IPS-18c (cell line): ENCODE measurements around the gene GCNT2.
A peak's percentile ranks its signal among the peaks of the same experiment; 100 is the strongest.
"Not testable (repeated sequence)": the region's sequence is repeated elsewhere in the genome, so short reads cannot be mapped to it uniquely, and the experiment has no call there.

Source experiments
- H3K4me3 ChIP-seq: 2 replicates; pipeline ENCODE4 v1.7.0; 2013; ENCODE audit warnings: low read depth, mild to moderate bottlenecking, low read length, moderate library complexity; ENCODE audit not compliant: insufficient read depth
- H3K9me3 ChIP-seq: one replicate; pipeline ENCODE4 v1.6.1; 2013; ENCODE audit warnings: mild to moderate bottlenecking, low read length, moderate library complexity; ENCODE audit not compliant: control insufficient read depth, insufficient read depth

Gene GCNT2

GRCh38 chr6:10507715-10508114 lies 13.4 kb upstream of the GCNT2 start:
- H3K9me3 ChIP-seq, result no peaks in the 10 kb centered on the region

DNA sequence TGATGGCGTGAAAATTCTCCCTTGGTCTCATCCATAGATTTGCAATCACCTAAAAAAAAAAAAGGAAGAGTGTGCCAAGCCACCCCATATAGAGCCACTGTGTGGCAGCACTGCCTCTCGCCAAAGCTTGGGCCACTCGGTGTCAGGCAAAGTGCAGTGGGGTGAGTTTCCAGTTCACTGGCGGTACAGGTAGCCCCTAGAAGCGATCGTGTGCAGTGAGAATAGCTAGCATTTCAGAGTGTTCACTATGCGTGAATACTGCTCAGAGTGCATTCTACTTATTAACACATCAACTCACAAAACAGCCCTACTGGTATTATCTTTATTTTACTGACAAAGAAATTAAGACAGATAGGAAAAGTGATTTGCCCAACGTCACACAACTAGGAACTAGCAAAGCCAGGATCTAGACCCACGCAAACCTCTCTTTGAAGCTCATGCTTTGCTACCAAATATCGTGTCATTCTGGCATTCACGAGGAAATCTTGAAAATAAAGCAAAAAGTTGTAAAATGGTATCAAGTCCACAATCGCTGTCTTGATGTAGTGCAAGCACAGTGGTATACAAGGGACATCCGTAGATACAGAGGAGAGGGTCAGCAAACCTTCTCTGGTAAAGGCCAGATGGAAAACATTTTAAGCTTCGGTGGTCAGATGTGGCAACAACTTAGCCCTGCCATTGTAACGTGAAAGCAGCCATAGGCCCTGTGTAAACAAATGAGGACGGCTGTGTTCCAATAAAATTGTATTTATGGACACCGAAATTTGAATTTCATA lies 10.4 kb upstream of the GCNT2 start:
- Histone ChIP-seq H3K4me3 (no peak overlapping the region), H3K9me3 (no peaks in the 10 kb centered on the region)

More at GRCh38 chr6:10507715-10508114, 13.4 kb upstream of the GCNT2 start:
- H3K4me3 ChIP-seq, result no peak overlapping the region

DNA sequence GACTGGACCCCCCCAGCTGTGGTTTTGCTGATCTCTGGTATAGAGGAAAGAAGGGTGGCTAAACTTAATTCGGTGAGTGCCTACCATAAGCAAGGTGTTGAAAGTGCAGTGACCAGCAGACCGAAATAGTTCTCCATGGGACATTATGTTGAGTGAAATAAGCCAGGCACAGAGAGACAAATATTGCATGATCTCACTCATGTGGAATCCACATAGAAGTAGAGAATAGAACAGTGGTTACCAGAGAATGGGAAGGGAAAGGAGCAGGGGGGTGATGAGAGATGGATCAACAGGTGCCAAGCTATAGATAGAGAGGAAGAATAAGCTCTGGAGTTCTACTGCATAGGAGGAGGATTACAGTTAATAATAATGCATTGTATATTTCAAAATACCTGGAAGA lies 9.7 kb upstream of the GCNT2 start:
- Histone ChIP-seq H3K9me3 (no peaks in the 10 kb centered on the region), H3K4me3 (no peak overlapping the region)

DNA sequence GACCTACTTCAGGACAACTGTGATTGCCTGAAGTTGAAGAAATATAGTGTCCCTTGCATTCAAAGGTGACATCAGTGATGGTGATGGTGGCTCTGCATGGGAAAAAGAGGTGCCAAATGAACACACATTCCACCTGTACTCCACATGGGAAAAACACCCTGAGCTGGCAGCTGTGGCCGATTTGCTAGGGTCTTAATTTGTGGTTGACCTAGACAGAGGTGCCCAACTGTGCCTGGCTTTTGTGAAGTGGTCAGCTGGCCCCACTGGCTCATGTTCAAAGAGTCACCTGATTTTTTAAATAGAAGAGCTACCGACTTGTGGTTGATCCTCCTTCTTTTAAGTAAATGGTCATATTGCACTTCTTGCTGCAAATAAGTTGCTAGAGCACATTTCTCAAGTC lies 7.6 kb upstream of the GCNT2 start:
- Histone ChIP-seq H3K4me3 (no peak overlapping the region), H3K9me3 (no peaks in the 10 kb centered on the region)

DNA sequence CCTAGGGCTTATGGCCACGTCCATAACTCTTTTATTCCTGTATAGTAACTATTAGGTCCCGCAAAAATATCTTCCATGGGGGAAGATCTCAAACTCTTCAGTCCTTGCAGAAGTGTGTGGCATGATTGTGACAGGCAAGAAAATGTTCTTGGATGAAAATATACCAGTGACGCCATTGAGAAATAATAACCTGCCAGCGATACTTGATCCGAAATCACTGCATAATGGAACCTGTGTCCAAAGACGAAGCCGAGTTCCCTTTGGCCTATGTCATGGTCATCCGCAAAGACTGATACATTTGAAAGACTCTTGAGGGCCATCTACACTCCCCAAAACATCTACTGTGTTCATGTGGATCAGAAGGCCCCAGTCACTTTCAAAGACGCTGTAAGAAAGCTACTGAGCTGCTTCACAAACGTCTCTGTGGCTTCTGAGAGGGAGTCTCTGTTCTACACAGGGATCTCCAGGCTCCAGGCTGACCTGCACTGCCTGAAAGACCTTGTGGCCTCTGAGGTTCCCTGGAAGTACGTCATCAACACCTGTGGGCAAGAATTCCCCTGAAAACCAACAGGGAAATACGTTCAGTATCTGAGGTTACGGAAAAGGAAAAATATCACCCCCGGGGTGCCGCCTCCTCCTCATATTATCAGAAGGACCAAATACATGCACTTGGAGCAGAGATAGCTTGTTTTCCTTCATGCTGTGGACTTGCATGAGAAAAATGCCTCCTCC lies 6.9 kb upstream of the GCNT2 start:
- Histone ChIP-seq H3K4me3 (no peak overlapping the region), H3K9me3 (no peaks in the 10 kb centered on the region)

- no peaks in the 10 kb centered on the region for H3K9me3 ChIP-seq
- H3K4me3 ChIP-seq, result no peak overlapping the region
Measured at GRCh38 chr6:10516953-10517352, 4.2 kb upstream of the GCNT2 start.

GRCh38 chr6:10518557-10519407 lies 2.4 kb upstream of the GCNT2 start:
- Histone ChIP-seq H3K4me3 (no peak overlapping the region), H3K9me3 (no peaks in the 10 kb centered on the region)

GRCh38 chr6:10519408-10519697 lies 1.8 kb upstream of the GCNT2 start:
- not testable (repeated sequence) for H3K9me3 ChIP-seq

DNA sequence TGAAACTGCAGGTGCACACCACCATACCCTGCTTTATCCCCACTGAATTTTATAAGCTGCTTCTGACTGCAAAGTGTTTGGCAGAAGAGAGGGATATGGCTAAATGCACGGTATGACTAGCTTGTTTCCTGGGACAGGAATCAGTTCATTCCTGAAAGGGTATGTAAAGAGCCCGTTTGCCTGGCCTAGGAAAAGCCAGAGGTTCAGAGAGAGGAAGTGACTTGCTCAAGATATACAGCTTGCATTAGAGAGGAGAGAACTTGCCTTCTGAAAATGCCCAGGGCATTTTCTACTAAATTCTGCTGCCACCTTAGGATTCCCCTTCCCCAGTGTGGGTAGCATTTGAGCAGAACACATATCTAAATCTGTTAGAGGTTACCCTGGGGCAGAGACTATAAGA lies 683 bp upstream of the GCNT2 start:
- Histone ChIP-seq H3K4me3 (peak overlapping the region; percentile 22; the same call in 1 of the 2 replicates), H3K9me3 (no peaks in the 10 kb centered on the region)

More at GRCh38 chr6:10519408-10519697, 1.8 kb upstream of the GCNT2 start:
- not testable (repeated sequence) for H3K4me3 ChIP-seq

- H3K9me3 ChIP-seq, result no peaks in the 10 kb centered on the region
- H3K4me3 ChIP-seq, result no peak overlapping the region
Measured at GRCh38 chr6:10522929-10523573, 1.9 kb downstream of the GCNT2 start.

DNA sequence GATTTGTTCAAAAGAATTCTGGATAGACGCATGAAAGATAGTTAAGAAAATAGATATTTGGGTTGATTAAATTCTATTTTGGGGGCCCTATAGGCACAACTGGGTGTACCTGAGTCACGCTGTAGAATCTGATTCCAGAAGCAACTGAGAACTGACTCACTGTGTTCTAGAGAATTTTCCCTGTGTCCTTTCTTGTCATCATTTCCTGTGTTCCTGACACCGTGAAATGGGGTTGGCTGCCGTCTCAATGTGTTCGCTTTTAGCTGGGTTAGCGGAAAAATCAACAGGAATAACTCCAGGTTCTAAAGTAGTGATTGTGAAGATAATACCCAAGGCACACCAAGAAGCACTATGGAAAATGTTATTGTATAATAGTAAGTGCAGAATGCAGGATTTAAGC lies 5.0 kb downstream of the GCNT2 start:
- H3K4me3 ChIP-seq, result no peak overlapping the region
- H3K9me3 ChIP-seq, result no peaks in the 10 kb centered on the region

GRCh38 chr6:10528158-10528981 lies 7.2 kb downstream of the GCNT2 start:
- no peaks in the 10 kb centered on the region for H3K9me3 ChIP-seq
- no peak overlapping the region for H3K4me3 ChIP-seq

GRCh38 chr6:10529231-10529801 lies 8.2 kb downstream of the GCNT2 start:
- Histone ChIP-seq H3K4me3 (no peak overlapping the region), H3K9me3 (no peaks in the 10 kb centered on the region)

GRCh38 chr6:10529828-10530374 lies 8.8 kb downstream of the GCNT2 start:
- H3K9me3 ChIP-seq, H3K4me3 ChIP-seq: not testable (repeated sequence)

DNA sequence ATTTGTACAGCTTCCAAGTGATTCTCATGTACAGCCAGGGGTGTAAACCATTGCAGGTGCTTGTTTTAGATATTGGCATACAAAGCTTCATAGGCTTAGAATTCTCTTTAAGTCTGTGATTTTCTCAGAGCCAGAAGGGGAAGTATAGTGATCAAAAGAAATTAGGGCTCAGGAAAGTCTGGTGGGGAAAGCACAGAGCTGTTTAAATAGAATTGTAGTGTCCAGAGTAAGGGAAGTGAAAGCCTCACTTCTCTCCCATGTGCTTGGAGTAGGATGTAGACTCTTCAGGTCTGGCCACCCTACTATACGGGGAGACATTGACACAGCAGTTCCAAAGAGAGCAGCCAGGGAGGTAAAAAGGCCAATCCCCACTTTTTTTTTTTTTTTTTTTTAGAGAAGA lies 10.4 kb downstream of the GCNT2 start:
- Histone ChIP-seq H3K4me3 (no peak overlapping the region), H3K9me3 (no peaks in the 10 kb centered on the region)

DNA sequence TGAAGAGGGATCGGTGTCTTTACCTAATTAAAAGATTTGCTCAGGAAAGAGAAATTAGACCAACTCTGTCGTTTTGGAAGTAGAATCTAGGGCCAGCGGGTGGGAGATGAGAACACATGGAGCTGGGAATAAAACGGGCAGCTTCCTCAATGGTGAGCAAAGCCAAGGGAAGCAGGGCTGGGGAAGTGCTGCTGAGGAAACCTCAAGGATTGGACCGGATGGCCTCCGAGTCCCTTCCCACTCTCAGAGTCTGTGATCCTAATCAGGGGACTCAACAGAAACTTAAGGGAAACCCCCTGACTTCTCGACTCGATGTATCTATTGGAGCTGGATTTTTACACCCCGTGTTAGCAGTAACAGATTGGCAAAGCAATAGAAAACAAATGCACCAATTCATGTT lies 10.8 kb downstream of the GCNT2 start:
- H3K4me3 ChIP-seq, result no peak overlapping the region
- no peaks in the 10 kb centered on the region for H3K9me3 ChIP-seq
